Measurements from ENCODE around the gene PARP8.

PARP8 gene

DNA sequence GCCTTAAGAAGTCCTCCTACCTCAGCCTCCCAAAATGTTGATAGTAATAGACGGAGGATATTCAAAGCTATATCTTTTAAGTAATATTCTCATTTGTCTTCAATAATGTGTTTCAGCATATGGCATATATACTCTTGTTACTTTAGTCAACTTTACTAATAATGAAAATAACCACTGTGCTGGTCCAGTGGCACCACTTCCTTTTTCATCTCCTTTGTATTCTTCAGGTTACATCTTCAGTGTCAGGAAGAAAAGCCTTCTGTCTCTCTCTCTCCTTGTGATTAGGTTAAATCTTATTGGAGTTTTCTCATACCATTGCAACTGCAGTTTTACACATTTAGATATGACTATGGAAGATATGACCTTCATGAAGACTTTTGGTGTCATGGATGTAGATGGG is 31.3 kb downstream of the PARP8 start:
- TF ChIP-seq FOXP2 (optimal IDR thresholded peaks at IDR 0.05; ENCODE audit: borderline replicate concordance, extremely low read depth, extremely low read length, insufficient read depth) (no peak), TAF1 (IDR thresholded peaks at IDR 0.05; ENCODE audit: borderline replicate concordance, insufficient read depth, low read length) (no peak), SIN3A (IDR thresholded peaks at IDR 0.05; ENCODE audit: borderline replicate concordance, insufficient read depth, low read length) (no peak), POLR2AphosphoS5 (IDR thresholded peaks at IDR 0.05; ENCODE audit: low read depth, low read length) (no peak)
- TF ChIP-seq, protein P1, sequence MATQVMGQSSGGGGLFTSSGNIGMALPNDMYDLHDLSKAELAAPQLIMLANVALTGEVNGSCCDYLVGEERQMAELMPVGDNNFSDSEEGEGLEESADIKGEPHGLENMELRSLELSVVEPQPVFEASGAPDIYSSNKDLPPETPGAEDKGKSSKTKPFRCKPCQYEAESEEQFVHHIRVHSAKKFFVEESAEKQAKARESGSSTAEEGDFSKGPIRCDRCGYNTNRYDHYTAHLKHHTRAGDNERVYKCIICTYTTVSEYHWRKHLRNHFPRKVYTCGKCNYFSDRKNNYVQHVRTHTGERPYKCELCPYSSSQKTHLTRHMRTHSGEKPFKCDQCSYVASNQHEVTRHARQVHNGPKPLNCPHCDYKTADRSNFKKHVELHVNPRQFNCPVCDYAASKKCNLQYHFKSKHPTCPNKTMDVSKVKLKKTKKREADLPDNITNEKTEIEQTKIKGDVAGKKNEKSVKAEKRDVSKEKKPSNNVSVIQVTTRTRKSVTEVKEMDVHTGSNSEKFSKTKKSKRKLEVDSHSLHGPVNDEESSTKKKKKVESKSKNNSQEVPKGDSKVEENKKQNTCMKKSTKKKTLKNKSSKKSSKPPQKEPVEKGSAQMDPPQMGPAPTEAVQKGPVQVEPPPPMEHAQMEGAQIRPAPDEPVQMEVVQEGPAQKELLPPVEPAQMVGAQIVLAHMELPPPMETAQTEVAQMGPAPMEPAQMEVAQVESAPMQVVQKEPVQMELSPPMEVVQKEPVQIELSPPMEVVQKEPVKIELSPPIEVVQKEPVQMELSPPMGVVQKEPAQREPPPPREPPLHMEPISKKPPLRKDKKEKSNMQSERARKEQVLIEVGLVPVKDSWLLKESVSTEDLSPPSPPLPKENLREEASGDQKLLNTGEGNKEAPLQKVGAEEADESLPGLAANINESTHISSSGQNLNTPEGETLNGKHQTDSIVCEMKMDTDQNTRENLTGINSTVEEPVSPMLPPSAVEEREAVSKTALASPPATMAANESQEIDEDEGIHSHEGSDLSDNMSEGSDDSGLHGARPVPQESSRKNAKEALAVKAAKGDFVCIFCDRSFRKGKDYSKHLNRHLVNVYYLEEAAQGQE (IDR thresholded peaks at IDR 0.05; ENCODE audit: insufficient read depth in 1 of 2, low read depth in 2 of 2, low read length in 2 of 2): no peak

DNA sequence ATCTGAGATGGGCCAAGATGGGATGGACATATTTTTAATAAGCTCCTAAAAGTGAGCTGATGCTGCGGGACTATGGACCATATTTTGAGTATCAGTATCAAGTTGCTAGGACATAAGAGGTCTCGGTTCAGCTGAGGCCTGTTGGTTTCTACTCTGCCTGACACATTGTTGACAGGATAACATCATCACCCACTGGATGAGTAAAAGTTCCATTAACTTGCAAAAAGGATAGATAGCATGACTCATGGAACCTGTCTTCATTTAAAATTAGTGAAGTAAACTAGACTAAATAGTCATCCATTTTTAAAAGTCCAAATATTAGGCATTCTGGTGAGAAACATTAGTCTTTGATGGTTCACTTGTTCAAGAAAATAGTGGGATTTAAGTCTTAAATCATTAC is 33.3 kb downstream of the PARP8 start:
- TF ChIP-seq SIN3A (IDR thresholded peaks at IDR 0.05; ENCODE audit: borderline replicate concordance, insufficient read depth, low read length): no peak
- no peak for TF ChIP-seq TAF1 (IDR thresholded peaks at IDR 0.05; ENCODE audit: borderline replicate concordance, insufficient read depth, low read length)
- no peak for TF ChIP-seq FOXP2 (optimal IDR thresholded peaks at IDR 0.05; ENCODE audit: borderline replicate concordance, extremely low read depth, extremely low read length, insufficient read depth)
- TF ChIP-seq, protein P1 (IDR thresholded peaks at IDR 0.05; ENCODE audit: insufficient read depth in 1 of 2, low read depth in 2 of 2, low read length in 2 of 2): no peak

DNA sequence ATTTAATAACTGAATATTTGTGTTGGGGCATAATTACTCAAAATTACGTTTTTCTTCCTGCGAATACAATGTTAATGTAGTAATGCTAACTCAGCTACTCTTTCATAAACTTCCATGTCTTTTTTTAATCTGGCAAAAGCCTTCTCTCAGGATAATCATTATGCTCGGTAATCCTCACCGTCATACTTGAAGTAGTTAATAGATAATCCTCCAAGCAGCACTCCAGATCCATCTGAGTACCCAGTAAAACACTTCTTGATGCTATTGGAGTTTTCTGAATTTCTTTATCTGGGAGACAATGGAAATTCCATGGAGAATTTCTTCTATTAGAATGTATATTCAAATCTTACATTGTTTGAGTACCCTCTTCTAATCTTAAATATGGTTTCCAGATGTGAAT is 34.3 kb downstream of the PARP8 start:
- TF ChIP-seq, protein P1 (IDR thresholded peaks at IDR 0.05; ENCODE audit: insufficient read depth in 1 of 2, low read depth in 2 of 2, low read length in 2 of 2): no peak
- TF ChIP-seq FOXP2 (optimal IDR thresholded peaks at IDR 0.05; ENCODE audit: borderline replicate concordance, extremely low read depth, extremely low read length, insufficient read depth): no peak
- TF ChIP-seq POLR2AphosphoS5 (IDR thresholded peaks at IDR 0.05; ENCODE audit: low read depth, low read length): no peak
- no peak for TF ChIP-seq SIN3A (IDR thresholded peaks at IDR 0.05; ENCODE audit: borderline replicate concordance, insufficient read depth, low read length)
- no peak for TF ChIP-seq TAF1 (IDR thresholded peaks at IDR 0.05; ENCODE audit: borderline replicate concordance, insufficient read depth, low read length)

DNA sequence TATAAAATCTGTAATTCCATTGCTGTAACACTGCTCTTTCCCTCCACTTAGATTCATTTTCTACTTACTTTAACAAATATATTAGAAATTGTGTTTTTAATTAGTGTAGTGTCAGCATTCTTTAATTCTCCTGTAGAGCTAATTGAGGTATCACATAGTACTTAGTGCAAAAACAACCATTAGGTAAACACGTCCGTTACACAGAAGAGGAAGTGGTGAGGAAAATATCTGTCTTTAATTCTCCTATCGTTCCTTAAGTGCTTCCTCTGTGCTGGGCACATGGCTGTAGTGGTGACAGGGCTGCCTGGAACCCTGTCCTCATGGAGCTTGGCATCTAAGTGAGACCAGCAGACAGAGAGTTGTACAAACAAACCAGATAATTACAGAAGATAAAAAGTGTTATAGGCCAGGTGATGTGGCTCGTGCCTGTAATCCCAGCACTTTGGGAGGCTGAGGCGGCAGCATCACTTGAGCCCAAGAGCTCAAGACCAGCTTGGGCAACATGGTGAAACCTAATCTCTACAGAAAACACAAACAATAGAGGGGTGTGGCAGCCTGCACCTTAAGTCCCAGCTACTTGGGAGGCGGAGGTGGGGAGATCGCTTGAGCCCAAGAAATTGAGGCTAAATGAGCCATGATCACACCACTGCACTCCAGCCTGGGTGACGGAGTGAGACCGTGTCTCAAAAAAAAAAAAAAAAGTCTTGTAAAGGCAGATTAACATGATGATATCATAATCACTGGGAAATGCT is 36.4 kb downstream of the PARP8 start:
- TF ChIP-seq FOXP2 (optimal IDR thresholded peaks at IDR 0.05; ENCODE audit: borderline replicate concordance, extremely low read depth, extremely low read length, insufficient read depth) (no peak), SIN3A (IDR thresholded peaks at IDR 0.05; ENCODE audit: borderline replicate concordance, insufficient read depth, low read length) (no peak), POLR2AphosphoS5 (IDR thresholded peaks at IDR 0.05; ENCODE audit: low read depth, low read length) (no peak), TAF1 (IDR thresholded peaks at IDR 0.05; ENCODE audit: borderline replicate concordance, insufficient read depth, low read length) (no peak)
- TF ChIP-seq, protein P1 (IDR thresholded peaks at IDR 0.05; ENCODE audit: insufficient read depth in 1 of 2, low read depth in 2 of 2, low read length in 2 of 2): no peak
